WTC11 (cell line): ENCODE measurements around the gene FHOD3. TPM values are rescaled to one million over a fixed set of nuclear protein-coding genes. Genes with fewer than 3 reads are reported as not detected.

Source experiments
- ATAC-seq: fragments of 200-7000 bp; cut with Tn5 transposase; 2 replicates; pipeline ENCODE4 v1.10.0; 2021; ENCODE audit warnings: mild to moderate bottlenecking, moderate library complexity
- CTCF ChIA-PET: fragments of 300-600 bp; sonication (Branson Sonifier 250); formaldehyde crosslinking; loops from one replicate; lab custom pipeline; 2021; ENCODE audit warnings: antibody characterized with exemption; lab: Charles Lee
- POLR2A ChIA-PET: fragments of 350-600 bp; sonication (Branson Sonifier 250); formaldehyde crosslinking; loops from one replicate; lab custom pipeline; 2021; ENCODE audit warnings: antibody characterized with exemption; lab: Charles Lee
- DNase-seq: peaks from one replicate; pipeline ENCODE4 v3.0.0; 2021; ENCODE audit warnings: low spot score
- H3K27ac Mint-ChIP-seq: 2 replicates; pipeline ENCODE4 v1.8.0; 2021; ENCODE audit warnings: mixed read lengths
- H3K27me3 Mint-ChIP-seq: 2 replicates; pipeline ENCODE4 v1.8.0; 2021; ENCODE audit warnings: low read depth, mild to moderate bottlenecking, moderate library complexity, mixed read lengths
- H3K36me3 Mint-ChIP-seq: 2 replicates; pipeline ENCODE4 v1.8.0; 2021; ENCODE audit warnings: mixed read lengths
- H3K4me1 Mint-ChIP-seq: 2 replicates; pipeline ENCODE4 v1.8.0; 2022; ENCODE audit warnings: mixed read lengths
- H3K4me3 Mint-ChIP-seq: 2 replicates; pipeline ENCODE4 v1.8.0; 2021; ENCODE audit warnings: mild to moderate bottlenecking, moderate library complexity, mixed read lengths
- H3K9me3 Mint-ChIP-seq: 2 replicates; pipeline ENCODE4 v1.8.0; 2021; ENCODE audit warnings: mixed read lengths
- CBFB ChIP-seq: sonication (generic); formaldehyde crosslinking; IDR thresholded peaks from 2 replicates; pipeline ENCODE4 v1.8.1; 2022; ENCODE audit warnings: mild to moderate bottlenecking, low read depth, missing genetic modification reagents
- CREM ChIP-seq: sonication (generic); formaldehyde crosslinking; IDR thresholded peaks from 2 replicates; pipeline ENCODE4 v1.8.1; 2022; ENCODE audit warnings: mild to moderate bottlenecking, missing genetic modification reagents, moderate library complexity
- E2F4 ChIP-seq: sonication (generic); formaldehyde crosslinking; IDR thresholded peaks from 2 replicates; pipeline ENCODE4 v1.8.1; 2022; ENCODE audit warnings: low read depth, mild to moderate bottlenecking, moderate library complexity, missing genetic modification reagents, borderline replicate concordance
- EMX1 ChIP-seq: fragments of 250-450 bp; sonication (Bioruptor Pico); IDR thresholded peaks from 2 replicates; pipeline ENCODE4 v1.8.0; 2021; ENCODE audit warnings: mild to moderate bottlenecking
- ESRRA ChIP-seq: sonication (generic); formaldehyde crosslinking; IDR thresholded peaks from 2 replicates; pipeline ENCODE4 v1.8.1; 2022; ENCODE audit warnings: mild to moderate bottlenecking, missing genetic modification reagents, borderline replicate concordance
- FOXP1 ChIP-seq: sonication (generic); formaldehyde crosslinking; IDR thresholded peaks from 2 replicates; pipeline ENCODE4 v1.8.0; 2022; ENCODE audit warnings: missing genetic modification reagents, mild to moderate bottlenecking, moderate library complexity, borderline replicate concordance
- FOXP4 ChIP-seq: sonication (generic); formaldehyde crosslinking; IDR thresholded peaks from 2 replicates; pipeline ENCODE4 v1.8.0; 2022; ENCODE audit warnings: mild to moderate bottlenecking, missing genetic modification reagents
- GRHL2 ChIP-seq: fragments of 250-450 bp; sonication (Bioruptor Pico); IDR thresholded peaks from 2 replicates; pipeline ENCODE4 v1.8.0; 2022; ENCODE audit warnings: mild to moderate bottlenecking, moderate library complexity; ENCODE audit not compliant: insufficient replicate concordance, severe bottlenecking
- GTF2I ChIP-seq: fragments of 250-450 bp; sonication (Bioruptor Pico); conservative IDR thresholded peaks from 2 replicates; pipeline ENCODE4 v1.4.0; 2021; ENCODE audit warnings: mild to moderate bottlenecking
- HMGA2 ChIP-seq: fragments of 250-450 bp; sonication (Bioruptor Pico); IDR thresholded peaks from 2 replicates; pipeline ENCODE4 v1.4.0; 2021; ENCODE audit warnings: mild to moderate bottlenecking, moderate library complexity
- IRF1 ChIP-seq: sonication (generic); formaldehyde crosslinking; IDR thresholded peaks from 2 replicates; pipeline ENCODE4 v1.8.0; 2023; ENCODE audit warnings: missing genetic modification reagents
- NFYB ChIP-seq: sonication (generic); formaldehyde crosslinking; conservative IDR thresholded peaks from 2 replicates; pipeline ENCODE4 v1.8.0; 2022; ENCODE audit warnings: low read depth, missing genetic modification reagents
- PRDM15 ChIP-seq: sonication (generic); formaldehyde crosslinking; IDR thresholded peaks from 2 replicates; pipeline ENCODE4 v1.8.0; 2022; ENCODE audit warnings: missing genetic modification reagents
- RORB ChIP-seq: fragments of 250-450 bp; sonication (Bioruptor Pico); IDR thresholded peaks from 2 replicates; pipeline ENCODE4 v1.9.0; 2021; ENCODE audit warnings: mild to moderate bottlenecking
- TEAD4 ChIP-seq: sonication (generic); formaldehyde crosslinking; IDR thresholded peaks from 2 replicates; pipeline ENCODE4 v1.8.0; 2022; ENCODE audit warnings: mild to moderate bottlenecking, missing genetic modification reagents
- ZNF219 ChIP-seq: sonication (generic); formaldehyde crosslinking; IDR thresholded peaks from 2 replicates; pipeline ENCODE4 v1.8.0; 2023; ENCODE audit warnings: missing genetic modification reagents, mild to moderate bottlenecking, borderline replicate concordance
- ZNF416 ChIP-seq: fragments of 250-450 bp; sonication (Bioruptor Pico); IDR thresholded peaks from 2 replicates; pipeline ENCODE4 v1.9.0; 2021; ENCODE audit warnings: mild to moderate bottlenecking, inconsistent platforms
- ZNF512 ChIP-seq: sonication (generic); formaldehyde crosslinking; IDR thresholded peaks from 2 replicates; pipeline ENCODE4 v1.8.1; 2022; ENCODE audit warnings: missing genetic modification reagents, borderline replicate concordance
- ZNF671 ChIP-seq: fragments of 250-450 bp; sonication (Bioruptor Pico); IDR thresholded peaks from 2 replicates; pipeline ENCODE4 v1.8.0; 2021; ENCODE audit warnings: mild to moderate bottlenecking
- total RNA-seq: library from RNA; stranded (reverse); gene quantifications from 3 replicates; pipeline ENCODE4 v1.2.3, GENCODE V29; 2021
- TF ChIP-seq, protein P1 (sequence below): sonication (generic); formaldehyde crosslinking; IDR thresholded peaks from 2 replicates; pipeline ENCODE4 v1.8.1; 2022; ENCODE audit warnings: low read depth, missing genetic modification reagents, borderline replicate concordance

Gene FHOD3
- total RNA-seq, 1 experiment from 2014 or later = 3.8 TPM

DNA sequence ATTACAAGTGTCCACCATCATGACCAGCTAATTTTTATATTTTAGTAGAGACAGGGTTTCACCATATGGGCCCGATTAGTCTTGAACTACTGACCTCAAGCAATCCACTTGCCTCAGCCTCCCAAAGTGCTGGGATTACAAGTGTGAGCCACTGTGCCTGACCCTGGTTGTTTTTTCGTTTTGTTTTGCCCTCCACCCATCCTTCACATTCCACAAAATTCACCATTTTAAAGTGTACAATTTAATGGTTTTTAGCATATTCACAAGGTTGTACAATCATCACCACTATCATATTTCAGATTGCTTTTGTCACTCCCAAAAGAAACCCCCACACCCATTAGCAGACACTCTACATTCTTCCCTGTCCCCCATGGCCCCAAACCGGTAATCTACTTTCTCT lies 316.3 kb downstream of the FHOD3 start:
- Mint-ChIP-seq H3K4me1 (peaks cover 5% of the 10 kb centered on the region), H3K36me3 (no peaks in the 10 kb centered on the region), H3K4me3 (no peak overlapping the region), H3K27me3 (no peaks in the 10 kb centered on the region), H3K27ac (no peak overlapping the region), H3K9me3 (no peaks in the 10 kb centered on the region)
- POLR2A ChIA-PET = no interaction called here
- CTCF ChIA-PET = no interaction called here
- DNase-seq (no peak), ATAC-seq (no peak)
- TF ChIP-seq IRF1 (no peak), GRHL2 (CRISPR knock-in tag) (no peak), ZNF416 (CRISPR knock-in tag) (no peak), EMX1 (CRISPR knock-in tag) (no peak), FOXP4 (no peak), HMGA2 (no peak), ZNF219 (no peak), ZNF512 (CRISPR knock-in tag) (no peak), ESRRA (CRISPR knock-in tag) (no peak), NFYB (no peak), CREM (CRISPR knock-in tag) (no peak), FOXP1 (CRISPR knock-in tag) (no peak), GTF2I (CRISPR knock-in tag) (no peak), TEAD4 (no peak), E2F4 (CRISPR knock-in tag) (no peak), CBFB (CRISPR knock-in tag) (no peak), PRDM15 (CRISPR knock-in tag) (no peak), RORB (no peak), ZNF671 (CRISPR knock-in tag) (no peak)
- TF ChIP-seq, protein P1, sequence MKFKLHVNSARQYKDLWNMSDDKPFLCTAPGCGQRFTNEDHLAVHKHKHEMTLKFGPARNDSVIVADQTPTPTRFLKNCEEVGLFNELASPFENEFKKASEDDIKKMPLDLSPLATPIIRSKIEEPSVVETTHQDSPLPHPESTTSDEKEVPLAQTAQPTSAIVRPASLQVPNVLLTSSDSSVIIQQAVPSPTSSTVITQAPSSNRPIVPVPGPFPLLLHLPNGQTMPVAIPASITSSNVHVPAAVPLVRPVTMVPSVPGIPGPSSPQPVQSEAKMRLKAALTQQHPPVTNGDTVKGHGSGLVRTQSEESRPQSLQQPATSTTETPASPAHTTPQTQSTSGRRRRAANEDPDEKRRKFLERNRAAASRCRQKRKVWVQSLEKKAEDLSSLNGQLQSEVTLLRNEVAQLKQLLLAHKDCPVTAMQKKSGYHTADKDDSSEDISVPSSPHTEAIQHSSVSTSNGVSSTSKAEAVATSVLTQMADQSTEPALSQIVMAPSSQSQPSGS (CRISPR knock-in tag) = no peak
